ENCODE measurements around the gene SDF4. TPM values are rescaled to one million over a fixed set of nuclear protein-coding genes. Genes with fewer than 3 reads are reported as not detected.
"Not testable (repeated sequence)": the region's sequence is repeated elsewhere in the genome, so short reads cannot be mapped to it uniquely, and the experiment has no call there.

Gene SDF4
- total RNA-seq, 1 donor from 2014 or later: 28.2 TPM

DNA sequence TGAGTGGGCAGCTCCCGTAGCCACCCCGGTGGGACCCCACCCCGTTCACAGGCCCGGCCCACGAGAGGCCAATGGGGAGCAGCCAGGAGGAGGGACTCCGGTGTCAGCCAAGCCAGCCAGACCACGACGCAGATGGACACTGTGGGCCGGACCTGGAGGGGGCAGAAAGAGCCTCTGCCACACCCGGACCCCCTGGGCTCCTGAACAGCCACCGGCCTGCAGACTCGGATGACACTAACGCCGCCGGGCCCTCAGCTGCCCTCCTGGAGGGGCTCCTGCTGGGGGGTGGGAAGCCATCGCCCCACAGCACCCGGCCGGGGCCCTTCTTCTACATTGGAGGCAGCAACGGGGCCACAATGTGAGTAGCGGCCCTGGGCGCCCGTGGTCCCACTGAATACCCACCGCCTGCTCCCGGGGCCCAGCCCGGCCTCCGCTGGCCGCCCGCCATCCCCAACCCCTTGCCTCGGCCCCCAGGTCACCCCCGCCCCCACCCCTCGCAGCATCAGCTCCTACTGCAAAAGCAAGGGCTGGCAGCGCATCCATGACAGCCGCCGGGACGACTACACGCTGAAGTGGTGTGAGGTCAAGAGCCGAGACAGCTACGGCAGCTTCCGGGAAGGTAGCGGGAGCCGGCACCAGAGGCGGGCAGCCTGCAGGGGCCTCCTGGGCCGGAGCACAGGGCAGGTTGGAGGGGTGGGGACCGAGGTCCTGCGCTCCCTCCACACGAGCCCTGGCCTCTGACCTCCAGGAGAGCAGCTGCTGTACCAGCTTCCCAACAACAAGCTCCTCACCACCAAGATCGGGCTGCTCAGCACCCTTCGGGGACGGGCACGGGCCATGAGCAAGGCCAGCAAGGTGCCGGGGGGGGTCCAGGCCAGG lies 51.6 kb downstream of the SDF4 start:
- Histone ChIP-seq H3K9ac (ENCODE audit: low read depth in 1 of 3, low read length in 3 of 3) (no peak overlapping the region), H3K4me1 (ENCODE audit: control insufficient read depth in 3 of 3, insufficient read depth in 3 of 3, low read length in 3 of 3) (peaks cover 0 to 10% (median 0%) of the 10 kb centered on the region in 3 donors), H3K36me3 (ENCODE audit: control insufficient read depth in 3 of 3, insufficient read depth in 3 of 3, low read length in 3 of 3) (no peaks in the 10 kb centered on the region), H3K27ac (ENCODE audit: low read depth, low read length) (no peak overlapping the region), H3K27me3 (ENCODE audit: control insufficient read depth in 3 of 3, insufficient read depth in 3 of 3, low read length in 3 of 3) (peaks cover 29 to 48% (median 47%) of the 10 kb centered on the region in 3 donors), H3K9me3 (ENCODE audit: control insufficient read depth in 3 of 3, low read length in 3 of 3) (no peaks in the 10 kb centered on the region), H3K4me3 (ENCODE audit: low read length in 3 of 3) (no peak overlapping the region)

DNA sequence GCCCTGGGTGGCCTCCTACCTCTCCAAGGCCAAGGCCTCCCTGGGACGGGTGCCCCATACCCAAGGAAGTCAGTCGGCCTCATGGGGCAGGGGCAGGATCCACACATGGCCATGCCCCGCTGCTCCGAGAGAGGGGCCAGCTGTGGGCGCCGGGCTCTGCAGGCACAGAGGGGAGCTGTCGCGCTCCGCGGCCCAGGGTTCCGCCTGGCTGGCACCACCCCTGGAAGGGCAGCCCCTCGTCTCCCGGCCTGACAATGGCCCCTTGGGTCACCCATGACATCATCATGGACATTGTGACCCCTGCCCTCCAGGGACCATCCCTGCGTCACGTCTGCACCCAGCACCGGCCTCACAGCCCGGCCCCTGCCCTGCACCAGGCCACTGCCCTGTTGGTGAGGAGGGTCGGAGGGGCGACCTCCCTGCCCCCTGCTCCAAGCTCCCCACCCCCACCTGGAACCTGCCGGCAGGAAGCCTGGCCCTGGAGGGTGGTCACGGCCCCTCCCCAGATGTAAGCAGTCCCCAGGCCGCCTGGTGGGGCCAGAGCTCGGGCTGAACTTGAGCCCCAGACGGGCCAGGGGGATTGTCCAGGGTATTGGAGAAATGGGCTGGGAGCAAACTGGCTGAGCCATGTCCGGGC lies 52.3 kb downstream of the SDF4 start:
- peaks cover 30 to 50% (median 50%) of the 10 kb centered on the region in 3 donors for H3K27me3 ChIP-seq (ENCODE audit: control insufficient read depth in 3 of 3, insufficient read depth in 3 of 3, low read length in 3 of 3)

GRCh38 chr1:1178794-1179331 lies 52.9 kb downstream of the SDF4 start:
- peaks cover 30 to 56% (median 52%) of the 10 kb centered on the region in 3 donors for H3K27me3 ChIP-seq (ENCODE audit: control insufficient read depth in 3 of 3, insufficient read depth in 3 of 3, low read length in 3 of 3)
- H3K9ac ChIP-seq (ENCODE audit: low read depth in 1 of 3, low read length in 3 of 3): no peak overlapping the region
- H3K9me3 ChIP-seq (ENCODE audit: control insufficient read depth in 3 of 3, low read length in 3 of 3): no peaks in the 10 kb centered on the region
- H3K4me1 ChIP-seq (ENCODE audit: control insufficient read depth in 3 of 3, insufficient read depth in 3 of 3, low read length in 3 of 3): peaks cover 0 to 9% (median 0%) of the 10 kb centered on the region in 3 donors
- no peak overlapping the region for H3K27ac ChIP-seq (ENCODE audit: low read depth, low read length)
- H3K36me3 ChIP-seq (ENCODE audit: control insufficient read depth in 3 of 3, insufficient read depth in 3 of 3, low read length in 3 of 3): no peaks in the 10 kb centered on the region
- no peak overlapping the region for H3K4me3 ChIP-seq (ENCODE audit: low read length in 3 of 3)

More for the DNA sequence above, 52.3 kb downstream of the SDF4 start:
- Histone ChIP-seq H3K4me1 (ENCODE audit: control insufficient read depth in 3 of 3, insufficient read depth in 3 of 3, low read length in 3 of 3) (peaks cover 0 to 10% (median 0%) of the 10 kb centered on the region in 3 donors), H3K4me3 (ENCODE audit: low read length in 3 of 3) (no peak overlapping the region), H3K36me3 (ENCODE audit: control insufficient read depth in 3 of 3, insufficient read depth in 3 of 3, low read length in 3 of 3) (no peaks in the 10 kb centered on the region), H3K27ac (ENCODE audit: low read depth, low read length) (no peak overlapping the region), H3K9me3 (ENCODE audit: control insufficient read depth in 3 of 3, low read length in 3 of 3) (no peaks in the 10 kb centered on the region), H3K9ac (ENCODE audit: low read depth in 1 of 3, low read length in 3 of 3) (no peak overlapping the region)

DNA sequence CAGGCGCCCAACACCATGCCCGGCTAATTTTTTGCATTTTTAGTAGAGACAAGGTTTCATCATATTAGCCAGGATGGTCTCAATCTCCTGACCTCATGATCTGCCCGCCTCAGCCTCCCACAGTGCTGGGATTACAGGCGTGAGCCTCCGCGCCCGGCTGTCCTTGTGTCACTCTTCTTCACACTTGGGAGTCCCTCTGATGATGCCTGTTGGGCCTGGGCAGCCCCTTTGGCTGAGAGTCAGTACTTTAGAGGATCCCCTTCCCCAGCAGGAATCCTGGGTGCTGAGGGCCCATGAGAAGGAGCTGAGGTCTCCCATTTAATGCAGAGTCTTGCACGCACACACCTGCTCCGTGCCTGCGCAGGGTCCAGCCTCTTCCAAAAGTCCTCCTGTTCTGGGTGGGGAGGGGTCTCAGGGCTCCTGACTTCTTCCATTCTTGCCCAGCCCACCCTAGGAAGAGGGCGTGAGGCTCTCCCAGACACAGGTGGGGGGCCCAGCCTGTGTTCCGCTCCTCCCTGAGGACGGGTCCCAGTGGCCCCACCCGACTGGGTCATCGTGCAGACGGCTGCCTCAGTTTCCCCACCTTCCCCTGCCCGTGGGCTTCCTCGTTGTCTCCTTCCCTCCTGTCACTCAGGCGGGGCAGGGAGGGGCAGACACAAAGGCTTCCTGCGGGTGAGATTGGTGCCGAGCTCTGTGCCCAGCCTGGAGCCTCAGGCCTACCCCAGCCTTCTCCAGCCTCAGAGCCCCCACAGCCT lies 54.2 kb downstream of the SDF4 start:
- Histone ChIP-seq H3K27me3 (ENCODE audit: control insufficient read depth in 3 of 3, insufficient read depth in 3 of 3, low read length in 3 of 3) (peaks cover 39 to 62% (median 58%) of the 10 kb centered on the region in 3 donors), H3K27ac (ENCODE audit: low read depth, low read length) (no peak overlapping the region), H3K4me1 (ENCODE audit: control insufficient read depth in 3 of 3, insufficient read depth in 3 of 3, low read length in 3 of 3) (peaks cover 0 to 4% (median 0%) of the 10 kb centered on the region in 3 donors), H3K9me3 (ENCODE audit: control insufficient read depth in 3 of 3, low read length in 3 of 3) (no peaks in the 10 kb centered on the region), H3K36me3 (ENCODE audit: control insufficient read depth in 3 of 3, insufficient read depth in 3 of 3, low read length in 3 of 3) (no peaks in the 10 kb centered on the region), H3K9ac (ENCODE audit: low read depth in 1 of 3, low read length in 3 of 3) (no peak overlapping the region), H3K4me3 (ENCODE audit: low read length in 3 of 3) (no peak overlapping the region)

DNA sequence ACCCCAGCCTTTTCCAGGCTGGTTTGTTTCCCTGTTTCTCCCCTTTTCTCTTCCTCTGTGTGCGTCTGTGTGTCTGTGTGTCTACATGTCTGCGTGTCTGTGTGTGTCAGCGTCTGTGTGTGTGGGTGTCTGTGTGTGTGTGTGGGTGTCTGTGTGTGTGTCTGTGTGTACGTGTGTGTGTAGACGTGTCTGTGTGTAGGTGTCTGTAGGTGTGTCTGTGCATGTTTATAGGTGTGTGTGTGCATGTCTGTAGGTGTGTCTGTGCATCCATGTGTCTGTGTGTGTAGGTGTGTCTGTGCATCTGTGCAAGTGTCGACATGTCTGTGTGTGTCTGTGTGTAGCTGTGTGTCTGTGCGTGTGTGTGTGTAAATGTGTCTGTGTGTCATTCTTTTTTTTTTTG lies 54.9 kb downstream of the SDF4 start:
- no peaks in the 10 kb centered on the region for H3K36me3 ChIP-seq (ENCODE audit: control insufficient read depth in 3 of 3, insufficient read depth in 3 of 3, low read length in 3 of 3)
- no peak overlapping the region for H3K9ac ChIP-seq (ENCODE audit: low read depth in 1 of 3, low read length in 3 of 3)
- no peak overlapping the region for H3K4me3 ChIP-seq (ENCODE audit: low read length in 3 of 3)
- no peaks in the 10 kb centered on the region for H3K9me3 ChIP-seq (ENCODE audit: control insufficient read depth in 3 of 3, low read length in 3 of 3)
- peaks cover 43 to 67% (median 62%) of the 10 kb centered on the region in 3 donors for H3K27me3 ChIP-seq (ENCODE audit: control insufficient read depth in 3 of 3, insufficient read depth in 3 of 3, low read length in 3 of 3)
- no peaks in the 10 kb centered on the region for H3K4me1 ChIP-seq (ENCODE audit: control insufficient read depth in 3 of 3, insufficient read depth in 3 of 3, low read length in 3 of 3)
- H3K27ac ChIP-seq (ENCODE audit: low read depth, low read length): no peak overlapping the region

DNA sequence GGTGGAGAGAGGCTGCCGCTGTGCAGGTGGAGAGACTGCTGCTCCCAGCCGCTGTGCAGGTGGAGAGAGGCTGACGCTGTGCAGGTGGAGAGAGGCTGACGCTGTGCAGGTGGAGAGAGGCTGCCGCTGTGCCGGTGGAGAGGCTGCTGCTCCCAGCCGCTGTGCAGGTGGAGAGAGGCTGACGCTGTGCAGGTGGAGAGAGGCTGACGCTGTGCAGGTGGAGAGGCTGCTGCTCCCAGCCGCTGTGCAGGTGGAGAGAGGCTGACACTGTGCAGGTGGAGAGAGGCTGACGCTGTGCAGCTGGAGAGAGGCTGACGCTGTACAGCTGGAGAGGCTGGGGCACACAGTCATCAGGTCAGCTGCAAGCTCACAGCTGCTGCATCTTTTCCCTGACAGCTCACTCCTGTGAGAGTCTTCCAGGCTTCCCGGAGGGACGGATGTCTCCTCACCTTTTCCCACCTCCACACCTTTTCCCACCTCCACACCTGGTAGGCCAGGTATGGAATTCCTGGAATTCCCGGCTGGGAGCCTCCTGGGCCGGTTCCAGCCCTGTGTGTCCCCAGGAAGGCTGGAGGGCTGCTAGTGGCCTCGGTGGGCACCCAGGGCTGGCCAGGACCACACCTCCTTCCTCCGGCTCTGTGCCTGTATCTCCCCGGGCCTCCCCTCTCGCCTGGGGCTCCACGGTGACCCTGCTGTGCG lies 55.6 kb downstream of the SDF4 start:
- H3K27ac ChIP-seq (ENCODE audit: low read depth, low read length); H3K9me3 ChIP-seq (ENCODE audit: control insufficient read depth in 3 of 3, low read length in 3 of 3); H3K36me3 ChIP-seq (ENCODE audit: control insufficient read depth in 3 of 3, insufficient read depth in 3 of 3, low read length in 3 of 3); H3K4me3 ChIP-seq (ENCODE audit: low read length in 3 of 3); H3K4me1 ChIP-seq (ENCODE audit: control insufficient read depth in 3 of 3, insufficient read depth in 3 of 3, low read length in 3 of 3); H3K9ac ChIP-seq (ENCODE audit: low read depth in 1 of 3, low read length in 3 of 3): not testable (repeated sequence)
- H3K27me3 ChIP-seq (ENCODE audit: control insufficient read depth in 3 of 3, insufficient read depth in 3 of 3, low read length in 3 of 3): peaks cover 50 to 68% (median 62%) of the 10 kb centered on the region in 3 donors

GRCh38 chr1:1175221-1176062 lies 56.4 kb downstream of the SDF4 start:
- no peak overlapping the region for H3K9ac ChIP-seq (ENCODE audit: low read depth in 1 of 3, low read length in 3 of 3)
- H3K4me1 ChIP-seq (ENCODE audit: control insufficient read depth in 3 of 3, insufficient read depth in 3 of 3, low read length in 3 of 3): no peaks in the 10 kb centered on the region
- no peak overlapping the region for H3K4me3 ChIP-seq (ENCODE audit: low read length in 3 of 3)
- no peaks in the 10 kb centered on the region for H3K36me3 ChIP-seq (ENCODE audit: control insufficient read depth in 3 of 3, insufficient read depth in 3 of 3, low read length in 3 of 3)
- no peaks in the 10 kb centered on the region for H3K9me3 ChIP-seq (ENCODE audit: control insufficient read depth in 3 of 3, low read length in 3 of 3)
- H3K27me3 ChIP-seq (ENCODE audit: control insufficient read depth in 3 of 3, insufficient read depth in 3 of 3, low read length in 3 of 3): peaks cover 51 to 70% (median 66%) of the 10 kb centered on the region in 3 donors
- H3K27ac ChIP-seq (ENCODE audit: low read depth, low read length): no peak overlapping the region

- no peaks in the 10 kb centered on the region for H3K4me1 ChIP-seq (ENCODE audit: control insufficient read depth in 3 of 3, insufficient read depth in 3 of 3, low read length in 3 of 3)
These were observed 57.9 kb downstream of the SDF4 start, which contains the start of gene TTLL10 for GRCh38 chr1:1173793-1174415. TTLL10 (plus strand) TSS chr1:1173880; CDS start chr1:1179216, 5,336 bp downstream.

More at GRCh38 chr1:1173793-1174415, 57.9 kb downstream of the SDF4 start, which contains the start of gene TTLL10:
- Histone ChIP-seq H3K4me3 (ENCODE audit: low read length in 3 of 3) (no peak within 1 kb of the TSS), H3K36me3 (ENCODE audit: control insufficient read depth in 3 of 3, insufficient read depth in 3 of 3, low read length in 3 of 3) (no peaks in the 10 kb centered on the region), H3K27me3 (ENCODE audit: control insufficient read depth in 3 of 3, insufficient read depth in 3 of 3, low read length in 3 of 3) (peaks cover 53 to 77% (median 71%) of the 10 kb centered on the region in 3 donors), H3K9me3 (ENCODE audit: control insufficient read depth in 3 of 3, low read length in 3 of 3) (no peaks in the 10 kb centered on the region), H3K27ac (ENCODE audit: low read depth, low read length) (no peak within 1 kb of the TSS), H3K9ac (ENCODE audit: low read depth in 1 of 3, low read length in 3 of 3) (no peak within 1 kb of the TSS)
